GM20000 (cell line): Measurements from ENCODE around the gene USP31.

Experiments
- DNase-seq: peaks from one replicate; pipeline ENCODE4 v3.0.0; 2012; ENCODE audit warnings: low spot score
- CTCF ChIP-seq: IDR thresholded peaks from 2 replicates; pipeline ENCODE4 v1.5.1; 2012; ENCODE audit warnings: mild to moderate bottlenecking, control low read depth; ENCODE audit errors: extremely low read depth, missing control alignments

The USP31 gene

GRCh38 chr16:23149267-23149992 lies at the start of gene USP31:
Gene USP31 (minus strand): TSS chr16:23149452. CDS start chr16:23149270, 182 bp downstream.
- no peak for TF ChIP-seq CTCF
- peak; percentile 94 for DNase-seq

- DNase-seq, result no peak
These were observed 47.3 kb upstream of the USP31 start for GRCh38 chr16:23196539-23196938.

GRCh38 chr16:23195366-23195978 lies 46.2 kb upstream of the USP31 start:
- no peak for TF ChIP-seq CTCF
- DNase-seq, result no peak

More at GRCh38 chr16:23196539-23196938, 47.3 kb upstream of the USP31 start:
- no peak for TF ChIP-seq CTCF

- no peak for DNase-seq
- TF ChIP-seq CTCF, result no peak
These were observed 45.4 kb upstream of the USP31 start for GRCh38 chr16:23194497-23195221.

- no peak for TF ChIP-seq CTCF
- DNase-seq, result no peak
These were observed 39.7 kb upstream of the USP31 start for GRCh38 chr16:23188911-23189310.

GRCh38 chr16:23187341-23187740 lies 38.1 kb upstream of the USP31 start:
- no peak for TF ChIP-seq CTCF
- DNase-seq, result no peak

- TF ChIP-seq CTCF, result no peak
- DNase-seq, result no peak
These were observed 36.9 kb upstream of the USP31 start for GRCh38 chr16:23186171-23186570.
